IMR-90 (cell line): ENCODE data around the gene NLGN1. TPM values are rescaled to one million over a fixed set of nuclear protein-coding genes. Genes with fewer than 3 reads are reported as not detected.

ENCODE experiments used
- ATAC-seq: fragments of 200-7000 bp; cut with Tn5 transposase; 2 replicates; pipeline ENCODE4 v1.9.1; 2020; ENCODE audit warnings: low read depth, mild to moderate bottlenecking, moderate library complexity
- BruUV-seq: library from RNA; stranded (reverse); fragments of 400-500 nt; replicated peaks from 2 replicates; lab custom pipeline; 2021; lab: Mats Ljungman, UMichigan
- CTCF ChIA-PET: fragments of 300-600 bp; formaldehyde crosslinking; extraction: SDS; loops from one replicate; lab custom pipeline; 2021; ENCODE audit warnings: antibody characterized with exemption; lab: Yijun Ruan, JAX
- POLR2A ChIA-PET: fragments of 300-600 bp; sonication (Branson Sonifier 250); formaldehyde crosslinking; loops from one replicate; lab custom pipeline; 2022; ENCODE audit warnings: antibody characterized with exemption; ENCODE audit not compliant: unreplicated experiment; lab: Charles Lee
- DNase-seq: peaks from one replicate; pipeline ENCODE4 v3.0.0; 2013
- H2AFZ ChIP-seq: replicated peaks from 2 replicates; pipeline ENCODE3; 2013; ENCODE audit warnings: low read length, mild to moderate bottlenecking; ENCODE audit not compliant: poor library complexity
- H2AK5ac ChIP-seq: 2 replicates; pipeline ENCODE4 v1.6.1; 2013; ENCODE audit warnings: low read depth, low read length, inconsistent platforms
- H2AK9ac ChIP-seq: replicated peaks from 2 replicates; pipeline ENCODE3; 2013; ENCODE audit warnings: mild to moderate bottlenecking, low read depth, low read length, moderate library complexity; ENCODE audit not compliant: poor library complexity
- H2BK120ac ChIP-seq: 2 replicates; pipeline ENCODE4 v1.6.1; 2013; ENCODE audit warnings: low read depth, low read length, inconsistent platforms
- H2BK15ac ChIP-seq: 3 replicates; pipeline ENCODE4 v1.6.1; 2013; ENCODE audit warnings: low read depth, low read length, inconsistent platforms
- H2BK20ac ChIP-seq: 2 replicates; pipeline ENCODE4 v1.6.1; 2013; ENCODE audit warnings: low read depth, mild to moderate bottlenecking, inconsistent platforms, low read length, moderate library complexity
- H2BK5ac ChIP-seq: 2 replicates; pipeline ENCODE4 v1.6.1; 2013; ENCODE audit warnings: mild to moderate bottlenecking, low read depth, low read length, inconsistent platforms; ENCODE audit not compliant: poor library complexity, severe bottlenecking
- H3K14ac ChIP-seq: replicated peaks from 2 replicates; pipeline ENCODE4 v1.6.1; 2013; ENCODE audit warnings: low read depth, low read length, inconsistent platforms
- H3K18ac ChIP-seq: 2 replicates; pipeline ENCODE4 v1.6.1; 2013; ENCODE audit warnings: low read depth, low read length, control low read depth
- H3K23ac ChIP-seq: 2 replicates; pipeline ENCODE4 v1.6.1; 2013; ENCODE audit warnings: low read depth, low read length, inconsistent platforms
- H3K27ac ChIP-seq: 2 replicates; pipeline ENCODE4 v1.5.1; 2013; ENCODE audit warnings: mild to moderate bottlenecking, control low read depth, low read length; ENCODE audit not compliant: insufficient read depth
- H3K27me3 ChIP-seq: 2 replicates; pipeline ENCODE4 v1.6.1; 2013; ENCODE audit warnings: low read length; ENCODE audit not compliant: control insufficient read depth, insufficient read depth
- H3K36me3 ChIP-seq: 2 replicates; pipeline ENCODE4 v1.6.1; 2013; ENCODE audit warnings: low read length, mixed read lengths; ENCODE audit not compliant: control insufficient read depth, insufficient read depth
- H3K4ac ChIP-seq: 2 replicates; pipeline ENCODE4 v1.6.1; 2013; ENCODE audit warnings: low read depth, low read length, inconsistent platforms
- H3K4me1 ChIP-seq: 2 replicates; pipeline ENCODE4 v1.6.1; 2013; ENCODE audit warnings: low read length, mixed read lengths; ENCODE audit not compliant: control insufficient read depth, insufficient read depth
- H3K4me2 ChIP-seq: 2 replicates; pipeline ENCODE4 v1.6.1; 2013; ENCODE audit warnings: low read depth, mild to moderate bottlenecking, control low read depth, low read length, moderate library complexity
- H3K4me3 ChIP-seq: 2 replicates; pipeline ENCODE4 v1.5.1; 2013; ENCODE audit warnings: low read depth, mild to moderate bottlenecking, control low read depth, low read length, moderate library complexity; ENCODE audit not compliant: insufficient read depth
- H3K56ac ChIP-seq: 2 replicates; pipeline ENCODE4 v1.6.1; 2013; ENCODE audit warnings: low read length, inconsistent platforms; ENCODE audit not compliant: insufficient read depth; ENCODE audit errors: extremely low read depth
- H3K79me1 ChIP-seq, 2 experiments: 2 replicates each; pipeline ENCODE4 v1.6.1; 2013; ENCODE audit warnings: low read length in 2 of 2, inconsistent platforms in 1 of 2, low read depth in 1 of 2
- H3K9ac ChIP-seq: 2 replicates; pipeline ENCODE4 v1.6.1; 2013; ENCODE audit warnings: low read depth, low read length, control low read depth
- H3K9me1 ChIP-seq: 2 replicates; pipeline ENCODE4 v1.6.1; 2013; ENCODE audit warnings: low read length, inconsistent platforms; ENCODE audit not compliant: insufficient read depth
- H3K9me3 ChIP-seq: 2 replicates; pipeline ENCODE4 v1.6.1; 2013; ENCODE audit warnings: low read length; ENCODE audit not compliant: control insufficient read depth, insufficient read depth
- H4K20me1 ChIP-seq: 2 replicates; pipeline ENCODE4 v1.6.1; 2013; ENCODE audit warnings: low read length, inconsistent platforms; ENCODE audit not compliant: insufficient read depth
- H4K5ac ChIP-seq: 2 replicates; pipeline ENCODE4 v1.6.1; 2013; ENCODE audit warnings: mild to moderate bottlenecking, low read depth, low read length, control low read depth
- H4K8ac ChIP-seq, 2 experiments: 2 replicates each; pipeline ENCODE4 v1.6.1; 2013; ENCODE audit warnings: low read depth in 2 of 2, low read length in 2 of 2, control low read depth in 1 of 2, inconsistent platforms in 1 of 2
- H4K91ac ChIP-seq: 2 replicates; pipeline ENCODE4 v1.6.1; 2013; ENCODE audit warnings: low read depth, low read length, inconsistent platforms; ENCODE audit not compliant: insufficient read depth
- CEBPB ChIP-seq: IDR thresholded peaks from 2 replicates; pipeline ENCODE4 v1.6.1; 2012; ENCODE audit warnings: low read depth, low read length, improper control_type of control experiment
- CHD1 ChIP-seq: IDR thresholded peaks from 2 replicates; pipeline ENCODE4 v1.6.1; 2012; ENCODE audit warnings: low read depth, low read length, improper control_type of control experiment
- MAFK ChIP-seq: IDR thresholded peaks from 2 replicates; pipeline ENCODE4 v1.6.1; 2012; ENCODE audit warnings: low read depth, low read length, improper control_type of control experiment
- POLR2A ChIP-seq: IDR thresholded peaks from 2 replicates; pipeline ENCODE4 v1.6.1; 2012; ENCODE audit warnings: mild to moderate bottlenecking, low read depth, low read length
- RAD21 ChIP-seq: IDR thresholded peaks from 2 replicates; pipeline ENCODE4 v1.6.1; 2012; ENCODE audit warnings: low read length, improper control_type of control experiment
- RCOR1 ChIP-seq: IDR thresholded peaks from 2 replicates; pipeline ENCODE4 v1.6.1; 2012; ENCODE audit warnings: mild to moderate bottlenecking, low read length, improper control_type of control experiment; ENCODE audit not compliant: insufficient replicate concordance
- RFX5 ChIP-seq: IDR thresholded peaks from 2 replicates; pipeline ENCODE4 v1.8.0; 2012; ENCODE audit warnings: low read depth, mild to moderate bottlenecking, low read length, moderate library complexity
- SMC3 ChIP-seq: fragments of 150-350 bp; IDR thresholded peaks from 2 replicates; pipeline ENCODE4 v1.6.1; 2016; ENCODE audit warnings: low read depth, mild to moderate bottlenecking, antibody characterized with exemption, low read length, moderate library complexity
- WGBS, 2 experiments: methylation state at CpG; one replicate each; pipeline versions ENCODE4 v1.1.5 to v1.1.7; 2013; ENCODE audit warnings: missing lambda C conversion rate in 2 of 2; ENCODE audit not compliant: insufficient read length in 1 of 2; ENCODE audit errors: extremely low coverage in 2 of 2; 5-methylcytosine and 5-hydroxymethylcytosine counted together
- dilution Hi-C: fragments of 300-500 bp; cut with HindIII; formaldehyde crosslinking; loops from one replicate; pipeline ENCODE4 v1.14.3; 2018; ENCODE audit warnings: low sequenced_read_pairs; ENCODE audit not compliant: unreplicated experiment
- in situ Hi-C: fragments of 300-500 bp; cut with MboI; formaldehyde crosslinking; loops from 3 replicates; pipeline ENCODE4 v1.14.3; 2019; ENCODE audit warnings: low sequenced_read_pairs, inconsistent platforms, mixed read lengths
- intact Hi-C: fragments of 100-400 bp; cut with micrococcal nuclease; formaldehyde crosslinking; loops from 2 replicates; pipeline ENCODE4 v1.10.0; 2022
- polyA plus RNA-seq, 3 experiments: library from polyadenylated mRNA; depleted of rRNA; stranded (reverse); fragments of >200 nt; gene quantifications; 2 replicates each; pipeline ENCODE4 v1.2.3, GENCODE V29; 2012; ENCODE audit warnings: low replicate concordance in 1 of 3
- total RNA-seq: library from RNA; depleted of rRNA; stranded (reverse); fragments of >200 nt; gene quantifications from 2 replicates; pipeline ENCODE4 v1.2.3, GENCODE V29; 2012
- TF ChIP-seq, protein P1 (sequence below): fragments of 150-350 bp; IDR thresholded peaks from 2 replicates; pipeline ENCODE4 v1.6.1; 2016; ENCODE audit warnings: low read depth, mild to moderate bottlenecking, low read length, moderate library complexity, borderline replicate concordance
- TF ChIP-seq, protein P2 (sequence below): conservative IDR thresholded peaks from 2 replicates; pipeline ENCODE4 v1.5.1; 2012; ENCODE audit warnings: mild to moderate bottlenecking, low read depth, low read length, improper control_type of control experiment
- TF ChIP-seq, protein P3 (sequence below): fragments of 150-350 bp; IDR thresholded peaks from 2 replicates; pipeline ENCODE4 v1.6.1; 2017; ENCODE audit warnings: mild to moderate bottlenecking, antibody characterized with exemption, low read length, low read depth

The NLGN1 gene
- total and polyA plus RNA-seq, 2 of the 4 experiments (the other 2 are of a cell fraction): 1.8 to 12.5 TPM

DNA sequence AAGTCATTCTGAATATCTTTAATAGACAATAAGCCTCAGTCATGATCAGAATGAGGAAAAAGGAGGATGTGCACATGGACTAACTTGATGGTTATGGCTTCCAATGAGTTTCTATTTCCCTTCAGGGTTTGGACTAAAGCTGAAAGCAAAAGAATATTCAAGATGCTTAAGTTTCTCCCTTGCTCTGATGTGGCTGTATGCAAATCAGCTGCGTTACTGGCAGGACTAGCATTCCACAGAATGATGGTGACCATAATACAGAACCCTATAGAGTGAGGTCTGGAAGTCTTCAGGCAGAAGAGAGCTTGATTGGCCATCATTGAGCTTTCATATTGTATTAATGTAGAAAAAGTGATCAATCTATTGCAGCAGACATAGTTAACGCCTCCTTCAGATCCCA lies 466.0 kb downstream of the NLGN1 start:
- Histone ChIP-seq H3K9me1 (no peaks in the 10 kb centered on the region), H4K91ac (no peak overlapping the region), H4K8ac (no peak overlapping the region), H2BK20ac (no peak overlapping the region), H2AFZ (no peak overlapping the region), H3K4ac (no peak overlapping the region), H3K56ac (no peak overlapping the region), H3K36me3 (no peaks in the 10 kb centered on the region), H3K23ac (no peak overlapping the region), H4K5ac (no peak overlapping the region), H4K20me1 (no peaks in the 10 kb centered on the region), H3K14ac (no peak overlapping the region), H3K4me3 (no peak overlapping the region), H2AK9ac (no peak overlapping the region), H3K9ac (no peak overlapping the region), H2BK5ac (no peak overlapping the region), H3K18ac (no peak overlapping the region), H2AK5ac (no peak overlapping the region), H3K9me3 (no peaks in the 10 kb centered on the region), H3K27me3 (no peaks in the 10 kb centered on the region), H3K27ac (no peak overlapping the region), H3K79me1 (no peaks in the 10 kb centered on the region), H3K4me1 (no peaks in the 10 kb centered on the region), H2BK15ac (no peak overlapping the region), H3K4me2 (no peak overlapping the region), H2BK120ac (no peak overlapping the region)
- no TSS peak for BruUV-seq
- ChIA-PET POLR2A (no interaction called here), CTCF (no interaction called here)
- no CpG with 5 or more reads among the region's 2 CpGs for WGBS, 2 experiments
- in situ Hi-C loops (no loop called here), intact Hi-C loops (no loop called here), dilution Hi-C loops (no loop called here)
- DNase-seq (no peak), ATAC-seq (no peak)
- TF ChIP-seq CEBPB: no peak
- TF ChIP-seq CHD1: no peak
- no peak for TF ChIP-seq RCOR1
- no peak for TF ChIP-seq MAFK
- TF ChIP-seq RFX5: no peak
- TF ChIP-seq POLR2A: no peak
- no peak for TF ChIP-seq RAD21
- TF ChIP-seq, protein P1, sequence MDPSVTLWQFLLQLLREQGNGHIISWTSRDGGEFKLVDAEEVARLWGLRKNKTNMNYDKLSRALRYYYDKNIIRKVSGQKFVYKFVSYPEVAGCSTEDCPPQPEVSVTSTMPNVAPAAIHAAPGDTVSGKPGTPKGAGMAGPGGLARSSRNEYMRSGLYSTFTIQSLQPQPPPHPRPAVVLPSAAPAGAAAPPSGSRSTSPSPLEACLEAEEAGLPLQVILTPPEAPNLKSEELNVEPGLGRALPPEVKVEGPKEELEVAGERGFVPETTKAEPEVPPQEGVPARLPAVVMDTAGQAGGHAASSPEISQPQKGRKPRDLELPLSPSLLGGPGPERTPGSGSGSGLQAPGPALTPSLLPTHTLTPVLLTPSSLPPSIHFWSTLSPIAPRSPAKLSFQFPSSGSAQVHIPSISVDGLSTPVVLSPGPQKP: no peak
- no peak for TF ChIP-seq SMC3
- TF ChIP-seq, protein P2, sequence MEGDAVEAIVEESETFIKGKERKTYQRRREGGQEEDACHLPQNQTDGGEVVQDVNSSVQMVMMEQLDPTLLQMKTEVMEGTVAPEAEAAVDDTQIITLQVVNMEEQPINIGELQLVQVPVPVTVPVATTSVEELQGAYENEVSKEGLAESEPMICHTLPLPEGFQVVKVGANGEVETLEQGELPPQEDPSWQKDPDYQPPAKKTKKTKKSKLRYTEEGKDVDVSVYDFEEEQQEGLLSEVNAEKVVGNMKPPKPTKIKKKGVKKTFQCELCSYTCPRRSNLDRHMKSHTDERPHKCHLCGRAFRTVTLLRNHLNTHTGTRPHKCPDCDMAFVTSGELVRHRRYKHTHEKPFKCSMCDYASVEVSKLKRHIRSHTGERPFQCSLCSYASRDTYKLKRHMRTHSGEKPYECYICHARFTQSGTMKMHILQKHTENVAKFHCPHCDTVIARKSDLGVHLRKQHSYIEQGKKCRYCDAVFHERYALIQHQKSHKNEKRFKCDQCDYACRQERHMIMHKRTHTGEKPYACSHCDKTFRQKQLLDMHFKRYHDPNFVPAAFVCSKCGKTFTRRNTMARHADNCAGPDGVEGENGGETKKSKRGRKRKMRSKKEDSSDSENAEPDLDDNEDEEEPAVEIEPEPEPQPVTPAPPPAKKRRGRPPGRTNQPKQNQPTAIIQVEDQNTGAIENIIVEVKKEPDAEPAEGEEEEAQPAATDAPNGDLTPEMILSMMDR: no peak
- TF ChIP-seq, protein P3, sequence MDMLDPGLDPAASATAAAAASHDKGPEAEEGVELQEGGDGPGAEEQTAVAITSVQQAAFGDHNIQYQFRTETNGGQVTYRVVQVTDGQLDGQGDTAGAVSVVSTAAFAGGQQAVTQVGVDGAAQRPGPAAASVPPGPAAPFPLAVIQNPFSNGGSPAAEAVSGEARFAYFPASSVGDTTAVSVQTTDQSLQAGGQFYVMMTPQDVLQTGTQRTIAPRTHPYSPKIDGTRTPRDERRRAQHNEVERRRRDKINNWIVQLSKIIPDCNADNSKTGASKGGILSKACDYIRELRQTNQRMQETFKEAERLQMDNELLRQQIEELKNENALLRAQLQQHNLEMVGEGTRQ: no peak
